C4-2B (cell line): ENCODE data around the gene MATCAP1.

Source experiments
- CTCF ChIP-seq: fragments of 450-650 bp; conservative IDR thresholded peaks from 2 replicates; pipeline ENCODE4 v1.5.1; 2017; ENCODE audit warnings: mild to moderate bottlenecking
- ZFX ChIP-seq: fragments of 450-650 bp; IDR thresholded peaks from 2 replicates; pipeline ENCODE4 v1.6.1; 2017

GRCh38 chr16:67191411-67191994 is 7.7 kb upstream of the MATCAP1 start:
- no peak for TF ChIP-seq CTCF
- no peak for TF ChIP-seq ZFX
